Naive thymus-derived CD4-positive, alpha-beta T cell (primary cell): ENCODE measurements around the gene NKPD1. TPM values are rescaled to one million over a fixed set of nuclear protein-coding genes. Genes with fewer than 3 reads are reported as not detected.

ENCODE experiments used
- ATAC-seq: fragments of 150-1000 bp; cut with Tn5 transposase; 2 replicates; pipeline ENCODE4 v1.10.0; 2021; ENCODE audit warnings: mild to moderate bottlenecking, moderate library complexity
- CTCF ChIA-PET: fragments of 350-600 bp; sonication (Branson Sonifier 250); formaldehyde crosslinking; loops from one replicate; lab custom pipeline; 2021; ENCODE audit warnings: antibody characterized with exemption; lab: Charles Lee
- POLR2A ChIA-PET: fragments of 350-600 bp; sonication (Branson Sonifier 250); formaldehyde crosslinking; loops from one replicate; lab custom pipeline; 2021; ENCODE audit warnings: antibody characterized with exemption, inconsistent platforms; lab: Charles Lee
- DNase-seq, 9 donors: peaks; one replicate each; pipeline versions ENCODE4 v3.0.0 to v3.0.0-alpha.2; 2020 to 2022; ENCODE audit warnings: mixed read lengths in 1 of 9
- H3K27ac ChIP-seq: one replicate; pipeline ENCODE4 v1.7.0; 2013; ENCODE audit warnings: mild to moderate bottlenecking, low read depth, low read length, moderate library complexity
- H3K27me3 ChIP-seq, 2 donors: one replicate each; pipeline ENCODE4 v1.7.0; 2013; ENCODE audit warnings: low read length in 2 of 2, mild to moderate bottlenecking in 2 of 2, moderate library complexity in 2 of 2; ENCODE audit not compliant: control insufficient read depth in 2 of 2, insufficient read depth in 2 of 2
- H3K36me3 ChIP-seq, 3 experiments: 1 replicate in 2 of 3; 2 replicates in 1 of 3; pipeline ENCODE4 v1.7.0; 2013; ENCODE audit warnings: low read length in 3 of 3, mild to moderate bottlenecking in 3 of 3, moderate library complexity in 1 of 3; ENCODE audit not compliant: insufficient read depth in 3 of 3, control insufficient read depth in 2 of 3
- H3K4me1 ChIP-seq, 2 donors: one replicate each; pipeline ENCODE4 v1.7.0; 2013; ENCODE audit warnings: low read length in 2 of 2, mild to moderate bottlenecking in 2 of 2, moderate library complexity in 1 of 2; ENCODE audit not compliant: control insufficient read depth in 2 of 2, insufficient read depth in 2 of 2
- H3K4me3 ChIP-seq: 2 replicates; pipeline ENCODE4 v1.7.0; 2013; ENCODE audit warnings: mild to moderate bottlenecking, low read length
- H3K9me3 ChIP-seq, 3 experiments: 1 replicate in 2 of 3; 2 replicates in 1 of 3; pipeline ENCODE4 v1.7.0; 2013; ENCODE audit warnings: low read length in 3 of 3; ENCODE audit not compliant: control insufficient read depth in 2 of 3
- H3K27ac Mint-ChIP-seq, 9 donors: one replicate each; pipeline ENCODE4 v1.8.0; 2020 to 2022; ENCODE audit warnings: mixed read lengths in 9 of 9, mild to moderate bottlenecking in 8 of 9, moderate library complexity in 5 of 9, inconsistent platforms in 2 of 9
- H3K27me3 Mint-ChIP-seq, 5 donors: one replicate each; pipeline ENCODE4 v1.8.0; 2021 to 2022; ENCODE audit warnings: mixed read lengths in 5 of 5, mild to moderate bottlenecking in 1 of 5
- H3K36me3 Mint-ChIP-seq, 5 donors: one replicate each; pipeline ENCODE4 v1.8.0; 2020 to 2022; ENCODE audit warnings: mixed read lengths in 5 of 5, mild to moderate bottlenecking in 3 of 5, inconsistent platforms in 1 of 5
- H3K4me1 Mint-ChIP-seq, 7 donors: one replicate each; pipeline ENCODE4 v1.8.0; 2020 to 2022; ENCODE audit warnings: mixed read lengths in 7 of 7, mild to moderate bottlenecking in 3 of 7, inconsistent platforms in 1 of 7
- H3K4me3 Mint-ChIP-seq, 10 donors: one replicate each; pipeline ENCODE4 v1.8.0; 2020 to 2022; ENCODE audit warnings: mild to moderate bottlenecking in 10 of 10, mixed read lengths in 10 of 10, moderate library complexity in 6 of 10, inconsistent platforms in 2 of 10
- H3K9me3 Mint-ChIP-seq, 11 donors: one replicate each; pipeline ENCODE4 v1.8.0; 2020 to 2022; ENCODE audit warnings: mixed read lengths in 11 of 11, mild to moderate bottlenecking in 4 of 11, inconsistent platforms in 1 of 11, moderate library complexity in 1 of 11
- intact Hi-C, 2 donors: fragments of 100-400 bp; cut with micrococcal nuclease; formaldehyde crosslinking; loops; one replicate each; pipeline ENCODE4 v1.15.1; 2023
- polyA plus RNA-seq, 2 donors: library from polyadenylated mRNA; unstranded; fragments of 300-500 nt; fragmentation: Illumina TruSeq; gene quantifications; one replicate each; pipeline ENCODE4 v1.2.3, GENCODE V29; 2021
- total RNA-seq, 6 experiments: library from RNA in 5 of 6; stranded (reverse) in 5 of 6; gene quantifications; 1 replicate in 5 of 6; 2 replicates in 1 of 6; pipeline ENCODE4 v1.2.3 and lab custom pipeline; 2021 to 2026

NKPD1 gene
- total and polyA plus RNA-seq, 7 experiments from 2014 or later = 0.07 to 1.2 (median 0.68) TPM

- Mint-ChIP-seq H3K4me1 (peaks cover 7 to 25% (median 19%) of the 10 kb centered on the region in 7 donors), H3K27ac (peak overlapping the region in 4 of 9 donors; percentile 15 to 87 (median 40)), H3K36me3 (peaks cover 0 to 15% (median 0%) of the 10 kb centered on the region in 5 donors), H3K27me3 (peaks cover 0 to 21% (median 4%) of the 10 kb centered on the region in 5 donors), H3K9me3 (peaks cover 0 to 4% (median 0%) of the 10 kb centered on the region in 11 donors), H3K4me3 (no peak overlapping the region)
- intact Hi-C loops = no loop called here
- Histone ChIP-seq H3K27ac (no peak overlapping the region), H3K4me1 (peaks cover 7 to 20% of the 10 kb centered on the region in 2 donors), H3K4me3 (no peak overlapping the region), H3K27me3 (no peaks in the 10 kb centered on the region), H3K36me3 (peaks cover 0 to 22% (median 0%) of the 10 kb centered on the region in 3 experiments), H3K9me3 (no peaks in the 10 kb centered on the region)
- ChIA-PET CTCF (interaction anchor here (0.6 to 0.7 kb wide), 2 partner anchors 12 to 66 kb away, joined by 3 read pairs; partner anchors contain the start of gene NKPD1), POLR2A (interaction anchor here (1.2 kb wide), 1 partner anchor 23 kb away, joined by 3 read pairs; no protein-coding TSS in a partner anchor)
- DNase-seq (no peak), ATAC-seq (no peak)
These were observed 11.7 kb downstream of the NKPD1 start for GRCh38 chr19:45149129-45149528.

- ATAC-seq (no peak), DNase-seq (no peak)
- H3K27ac Mint-ChIP-seq = no peak overlapping the region
- H3K4me1 ChIP-seq = peaks cover 6 to 10% of the 10 kb centered on the region in 2 donors
- no peaks in the 10 kb centered on the region for H3K27me3 ChIP-seq
- no peak overlapping the region for H3K4me3 Mint-ChIP-seq
- intact Hi-C loops = no loop called here
- POLR2A ChIA-PET = no interaction called here
- H3K27me3 Mint-ChIP-seq = peaks cover 0 to 15% (median 4%) of the 10 kb centered on the region in 5 donors
- H3K9me3 ChIP-seq = no peaks in the 10 kb centered on the region
- H3K4me1 Mint-ChIP-seq = peaks cover 4 to 20% (median 14%) of the 10 kb centered on the region in 7 donors
- H3K36me3 ChIP-seq = peaks cover 0 to 28% (median 0%) of the 10 kb centered on the region in 3 experiments
- no peak overlapping the region for H3K27ac ChIP-seq
- peaks cover 0 to 13% (median 1%) of the 10 kb centered on the region in 5 donors for H3K36me3 Mint-ChIP-seq
- H3K4me3 ChIP-seq = no peak overlapping the region
- peaks cover 0 to 4% (median 0%) of the 10 kb centered on the region in 11 donors for H3K9me3 Mint-ChIP-seq
- CTCF ChIA-PET = no interaction called here
These were observed 12.7 kb downstream of the NKPD1 start for GRCh38 chr19:45147835-45148676.

- ChIA-PET CTCF (no interaction called here), POLR2A (no interaction called here)
- no peak for DNase-seq
- no peaks in the 10 kb centered on the region for H3K4me1 ChIP-seq
- Mint-ChIP-seq H3K4me3 (no peak overlapping the region), H3K27ac (no peak overlapping the region), H3K9me3 (no peaks in the 10 kb centered on the region), H3K36me3 (peaks cover 3 to 9% (median 8%) of the 10 kb centered on the region in 5 donors), H3K27me3 (peaks cover 0 to 10% (median 0%) of the 10 kb centered on the region in 5 donors), H3K4me1 (peaks cover 0 to 13% (median 8%) of the 10 kb centered on the region in 7 donors)
- no peaks in the 10 kb centered on the region for H3K9me3 ChIP-seq
- no peaks in the 10 kb centered on the region for H3K27me3 ChIP-seq
- no peak overlapping the region for H3K27ac ChIP-seq
- no peak overlapping the region for H3K4me3 ChIP-seq
- H3K36me3 ChIP-seq = peaks cover 0 to 41% (median 0%) of the 10 kb centered on the region in 3 experiments
- intact Hi-C loops = no loop called here
- ATAC-seq = no peak
These were observed 14.0 kb downstream of the NKPD1 start for GRCh38 chr19:45146741-45147205.

- peaks cover 0 to 8% (median 7%) of the 10 kb centered on the region in 7 donors for H3K4me1 Mint-ChIP-seq
- H3K27me3 Mint-ChIP-seq = peaks cover 0 to 5% (median 0%) of the 10 kb centered on the region in 5 donors
- intact Hi-C loops = no loop called here
- Histone ChIP-seq H3K36me3 (peaks cover 0 to 46% (median 0%) of the 10 kb centered on the region in 3 experiments), H3K4me3 (no peak overlapping the region), H3K27me3 (no peaks in the 10 kb centered on the region), H3K27ac (no peak overlapping the region), H3K4me1 (no peaks in the 10 kb centered on the region), H3K9me3 (no peaks in the 10 kb centered on the region)
- H3K9me3 Mint-ChIP-seq = no peaks in the 10 kb centered on the region
- no peak overlapping the region for H3K27ac Mint-ChIP-seq
- POLR2A ChIA-PET = no interaction called here
- DNase-seq (no peak), ATAC-seq (no peak)
- H3K36me3 Mint-ChIP-seq = peaks cover 3 to 13% (median 5%) of the 10 kb centered on the region in 5 donors
- no peak overlapping the region for H3K4me3 Mint-ChIP-seq
- CTCF ChIA-PET = no interaction called here
These were observed 14.5 kb downstream of the NKPD1 start for GRCh38 chr19:45146251-45146650.

- peaks cover 0 to 8% (median 7%) of the 10 kb centered on the region in 7 donors for H3K4me1 Mint-ChIP-seq
- H3K27me3 ChIP-seq = no peaks in the 10 kb centered on the region
- no peak overlapping the region for H3K4me3 Mint-ChIP-seq
- intact Hi-C loops = no loop called here
- H3K4me1 ChIP-seq = no peaks in the 10 kb centered on the region
- peaks cover 3 to 13% (median 5%) of the 10 kb centered on the region in 5 donors for H3K36me3 Mint-ChIP-seq
- no peak for DNase-seq
- ChIA-PET POLR2A (no interaction called here), CTCF (no interaction called here)
- H3K9me3 ChIP-seq = no peaks in the 10 kb centered on the region
- no peak overlapping the region for H3K4me3 ChIP-seq
- H3K27ac Mint-ChIP-seq = no peak overlapping the region
- H3K27ac ChIP-seq = no peak overlapping the region
- ATAC-seq = no peak
- peaks cover 0 to 3% (median 0%) of the 10 kb centered on the region in 5 donors for H3K27me3 Mint-ChIP-seq
- H3K36me3 ChIP-seq = peaks cover 0 to 53% (median 0%) of the 10 kb centered on the region in 3 experiments
- H3K9me3 Mint-ChIP-seq = no peaks in the 10 kb centered on the region
These were observed 15.3 kb downstream of the NKPD1 start for GRCh38 chr19:45145270-45146189.
